IMR-90 (cell line): Measurements from ENCODE around the gene KCTD19.

Source experiments
- BHLHE40 ChIP-seq: fragments of 150-350 bp; IDR thresholded peaks from 2 replicates; pipeline ENCODE4 v1.6.1; 2016; ENCODE audit warnings: mild to moderate bottlenecking, low read depth, low read length
- CTCF ChIP-seq: conservative IDR thresholded peaks from 2 replicates; pipeline ENCODE4 v1.5.1; 2012; ENCODE audit warnings: mild to moderate bottlenecking, low read depth, low read length, improper control_type of control experiment
- ELK1 ChIP-seq: fragments of 150-350 bp; IDR thresholded peaks from 2 replicates; pipeline ENCODE4 v1.6.1; 2016; ENCODE audit warnings: low read depth, mild to moderate bottlenecking, low read length, moderate library complexity, borderline replicate concordance
- FOS ChIP-seq: fragments of 150-350 bp; IDR thresholded peaks from 2 replicates; pipeline ENCODE4 v1.6.1; 2016; ENCODE audit warnings: low read depth, low read length
- MAFK ChIP-seq: IDR thresholded peaks from 2 replicates; pipeline ENCODE4 v1.6.1; 2012; ENCODE audit warnings: low read depth, low read length, improper control_type of control experiment
- MAZ ChIP-seq: IDR thresholded peaks from 2 replicates; pipeline ENCODE4 v1.6.1; 2012; ENCODE audit warnings: low read depth, mild to moderate bottlenecking, low read length, improper control_type of control experiment, moderate library complexity, borderline replicate concordance
- POLR2A ChIP-seq: IDR thresholded peaks from 2 replicates; pipeline ENCODE4 v1.6.1; 2012; ENCODE audit warnings: mild to moderate bottlenecking, low read depth, low read length
- RAD21 ChIP-seq: IDR thresholded peaks from 2 replicates; pipeline ENCODE4 v1.6.1; 2012; ENCODE audit warnings: low read length, improper control_type of control experiment
- RCOR1 ChIP-seq: IDR thresholded peaks from 2 replicates; pipeline ENCODE4 v1.6.1; 2012; ENCODE audit warnings: mild to moderate bottlenecking, low read length, improper control_type of control experiment; ENCODE audit not compliant: insufficient replicate concordance
- RFX5 ChIP-seq: IDR thresholded peaks from 2 replicates; pipeline ENCODE4 v1.8.0; 2012; ENCODE audit warnings: low read depth, mild to moderate bottlenecking, low read length, moderate library complexity
- SMC3 ChIP-seq: fragments of 150-350 bp; IDR thresholded peaks from 2 replicates; pipeline ENCODE4 v1.6.1; 2016; ENCODE audit warnings: low read depth, mild to moderate bottlenecking, antibody characterized with exemption, low read length, moderate library complexity

DNA sequence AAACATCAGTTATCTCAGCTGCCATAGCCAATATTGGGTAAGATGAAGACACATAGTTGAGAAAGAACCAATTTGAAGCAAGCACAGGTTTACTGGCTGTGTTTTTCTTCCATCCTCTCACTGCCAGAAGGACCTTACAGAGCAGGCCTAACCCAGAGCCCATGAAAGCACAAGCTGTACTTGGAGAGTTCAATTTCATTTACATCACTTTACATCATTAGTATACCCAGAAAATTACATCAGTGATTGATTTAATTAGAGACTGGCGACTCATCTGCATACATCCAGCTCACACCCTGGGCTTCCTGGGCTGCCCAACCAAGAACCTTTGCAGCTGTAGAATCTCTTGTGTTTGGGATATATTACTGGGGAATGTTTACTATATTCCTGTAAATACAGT lies 23.8 kb upstream of the KCTD19 start:
- TF ChIP-seq CTCF (no peak), SMC3 (no peak), POLR2A (no peak), MAFK (no peak), ELK1 (no peak), RAD21 (no peak), FOS (no peak), RFX5 (no peak), BHLHE40 (no peak), RCOR1 (no peak), MAZ (no peak)
